ENCODE data around the gene YJEFN3.

The YJEFN3 gene

DNA sequence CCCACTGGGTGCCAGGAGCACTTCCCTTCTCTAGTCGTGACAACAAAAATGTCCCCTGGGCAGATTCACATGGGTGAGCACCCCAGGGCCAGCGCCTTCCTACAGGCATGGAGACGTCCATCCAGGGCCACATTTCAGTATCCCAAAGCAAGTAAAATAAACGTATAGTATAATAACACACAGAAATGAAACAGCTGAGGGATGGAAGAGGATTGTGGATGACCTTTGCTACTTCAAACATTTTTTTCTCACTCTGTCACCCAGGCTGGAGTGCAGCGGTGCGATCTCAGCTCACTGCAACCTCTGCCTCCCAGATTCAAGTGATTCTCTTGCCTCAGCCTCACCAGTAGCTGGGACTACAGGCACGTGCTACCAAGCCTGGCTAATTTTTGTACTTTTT, 37.6 kb downstream of the YJEFN3 start:
- TF ChIP-seq, protein P1, sequence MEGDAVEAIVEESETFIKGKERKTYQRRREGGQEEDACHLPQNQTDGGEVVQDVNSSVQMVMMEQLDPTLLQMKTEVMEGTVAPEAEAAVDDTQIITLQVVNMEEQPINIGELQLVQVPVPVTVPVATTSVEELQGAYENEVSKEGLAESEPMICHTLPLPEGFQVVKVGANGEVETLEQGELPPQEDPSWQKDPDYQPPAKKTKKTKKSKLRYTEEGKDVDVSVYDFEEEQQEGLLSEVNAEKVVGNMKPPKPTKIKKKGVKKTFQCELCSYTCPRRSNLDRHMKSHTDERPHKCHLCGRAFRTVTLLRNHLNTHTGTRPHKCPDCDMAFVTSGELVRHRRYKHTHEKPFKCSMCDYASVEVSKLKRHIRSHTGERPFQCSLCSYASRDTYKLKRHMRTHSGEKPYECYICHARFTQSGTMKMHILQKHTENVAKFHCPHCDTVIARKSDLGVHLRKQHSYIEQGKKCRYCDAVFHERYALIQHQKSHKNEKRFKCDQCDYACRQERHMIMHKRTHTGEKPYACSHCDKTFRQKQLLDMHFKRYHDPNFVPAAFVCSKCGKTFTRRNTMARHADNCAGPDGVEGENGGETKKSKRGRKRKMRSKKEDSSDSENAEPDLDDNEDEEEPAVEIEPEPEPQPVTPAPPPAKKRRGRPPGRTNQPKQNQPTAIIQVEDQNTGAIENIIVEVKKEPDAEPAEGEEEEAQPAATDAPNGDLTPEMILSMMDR (IDR thresholded peaks at IDR 0.05; ENCODE audit: low read depth, low read length), result no peak
- H3K4me3 ChIP-seq (replicated peaks in 1 of 2; ENCODE audit: low read depth in 2 of 2, low read length in 2 of 2), result no peak overlapping the region
- peak in 1 of 2 donors; percentile 35 for DNase-seq (ENCODE audit: low read depth in 2 of 2)

DNA sequence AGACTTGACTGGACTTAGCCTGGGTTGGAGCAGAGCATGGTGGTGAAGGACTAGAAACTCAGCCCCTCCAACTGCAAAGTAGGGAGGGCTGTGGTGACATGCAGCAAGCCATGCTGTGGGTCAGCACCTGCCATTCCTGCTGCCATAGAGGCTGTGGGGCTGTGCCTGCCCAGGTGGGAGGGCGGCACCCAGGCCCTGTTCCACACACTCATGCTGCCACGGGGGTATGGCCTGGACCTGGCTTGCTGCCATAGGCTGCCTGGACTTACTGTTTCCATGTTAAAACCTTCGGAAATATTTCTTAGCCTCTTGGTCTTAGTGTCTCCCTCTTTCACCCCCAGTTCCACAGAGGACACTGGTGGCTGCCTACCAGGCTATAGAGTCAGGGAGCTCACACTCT, 38.7 kb downstream of the YJEFN3 start:
- TF ChIP-seq, protein P1 (IDR thresholded peaks at IDR 0.05; ENCODE audit: low read depth, low read length), result no peak
- no peak overlapping the region for H3K4me3 ChIP-seq (replicated peaks in 1 of 2; ENCODE audit: low read depth in 2 of 2, low read length in 2 of 2)
- no peak for DNase-seq (ENCODE audit: low read depth in 2 of 2)

DNA sequence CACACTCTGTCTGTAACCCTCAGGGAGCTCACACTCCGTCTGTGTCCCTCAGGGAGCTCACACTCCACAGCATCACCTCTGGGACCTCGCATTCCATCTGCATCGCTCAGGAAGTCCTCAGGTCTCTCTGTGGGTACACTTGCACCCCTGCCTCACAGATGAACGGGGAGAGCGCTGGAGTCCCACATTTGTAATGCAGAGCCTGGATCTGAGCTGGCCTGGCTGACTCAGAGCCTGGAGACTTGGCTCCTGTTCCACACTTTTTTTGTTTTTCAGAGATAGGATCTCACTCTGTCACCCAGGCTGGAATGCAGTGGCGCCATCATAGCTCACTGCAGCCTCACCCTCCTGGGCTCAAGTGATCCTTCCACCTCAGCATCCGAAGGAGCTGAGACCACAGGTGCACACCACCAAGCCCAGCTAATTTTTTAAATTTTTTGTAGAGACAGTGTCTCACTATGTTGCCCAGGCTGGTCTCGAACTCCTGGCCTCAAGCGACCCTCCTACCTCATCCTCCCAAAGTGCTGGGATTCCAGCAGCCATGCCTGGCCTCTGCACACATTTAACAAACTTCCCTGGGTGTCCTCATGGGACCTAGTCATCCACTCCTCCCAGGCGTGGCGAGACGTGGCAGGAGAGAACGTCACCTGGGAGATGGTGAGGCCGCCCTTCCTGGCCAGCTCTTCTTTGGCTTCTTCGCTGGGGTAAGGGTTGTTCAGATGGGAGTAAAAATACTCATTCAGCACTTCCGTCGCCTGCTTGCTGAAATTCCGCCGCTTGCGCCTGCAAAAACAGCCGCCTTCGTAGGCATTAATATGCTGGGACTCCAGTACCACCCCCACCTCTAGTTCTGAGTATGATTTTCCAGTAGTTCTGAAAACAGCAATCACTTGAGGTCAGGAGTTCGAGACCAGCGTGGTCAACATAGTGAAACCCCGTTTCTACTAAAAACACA, 40.4 kb downstream of the YJEFN3 start:
- DNase-seq (ENCODE audit: low read depth in 2 of 2), result peak; percentile 15 to 63

DNA sequence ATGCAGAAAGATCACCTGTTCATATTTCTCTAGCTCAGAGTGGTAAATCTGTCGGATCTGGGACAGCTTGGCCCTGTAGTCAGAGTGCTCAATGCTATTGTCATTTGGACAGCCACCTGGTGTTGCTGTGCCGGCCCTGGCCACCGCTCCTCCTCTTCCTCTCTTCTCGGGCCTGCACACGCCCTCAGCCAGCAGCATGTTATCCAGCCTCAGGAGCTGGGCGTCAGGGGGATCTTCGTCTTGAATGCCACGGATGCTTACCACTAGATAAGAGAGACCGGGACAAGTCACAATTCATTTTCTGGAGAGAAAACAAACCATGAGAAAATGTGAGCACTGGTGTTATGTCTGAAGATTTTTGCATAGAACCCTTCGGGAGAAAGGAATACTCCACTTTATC, 41.9 kb downstream of the YJEFN3 start:
- TF ChIP-seq, protein P1 (IDR thresholded peaks at IDR 0.05; ENCODE audit: low read depth, low read length), result no peak
- no peak for DNase-seq (ENCODE audit: low read depth in 2 of 2)

More for the DNA sequence above, 40.4 kb downstream of the YJEFN3 start:
- no peak overlapping the region for H3K4me3 ChIP-seq (replicated peaks in 1 of 2; ENCODE audit: low read depth in 2 of 2, low read length in 2 of 2)
- TF ChIP-seq, protein P1 (IDR thresholded peaks at IDR 0.05; ENCODE audit: low read depth, low read length), result no peak

DNA sequence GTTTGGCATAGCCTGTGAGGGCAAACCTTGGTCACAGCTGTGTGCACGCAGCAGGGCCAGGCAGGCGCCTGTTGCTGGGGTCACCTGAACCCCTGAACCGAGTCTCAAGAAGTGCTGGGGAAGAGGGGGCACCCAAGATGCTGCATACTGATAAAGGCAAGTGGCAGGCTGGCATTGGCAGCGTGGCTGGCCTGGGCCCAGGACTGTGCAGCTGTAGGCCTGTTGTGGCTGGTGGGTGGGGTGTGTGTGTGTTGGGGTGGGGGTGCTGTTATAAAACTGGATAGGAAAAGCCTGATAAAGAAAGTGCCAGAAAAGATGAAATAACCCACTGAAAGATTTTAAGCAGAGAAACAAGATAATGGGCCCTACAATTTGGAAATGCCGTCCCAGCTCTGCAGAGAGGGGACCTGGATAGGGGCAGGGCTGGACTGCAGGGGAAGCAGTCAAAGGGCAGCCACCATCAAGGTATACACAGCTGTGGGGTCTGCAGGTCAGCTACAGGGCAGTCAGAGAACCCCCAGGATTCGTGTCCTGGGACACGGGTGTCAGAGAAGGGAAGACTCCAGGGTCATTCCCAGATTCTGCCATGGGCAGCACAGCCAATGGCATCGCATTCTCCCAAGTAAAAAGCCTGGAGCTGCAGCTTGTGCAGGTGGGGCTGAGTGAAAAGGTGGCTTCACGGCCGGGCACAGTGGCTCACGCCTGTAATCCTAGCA, 42.5 kb downstream of the YJEFN3 start:
- no peak for DNase-seq (ENCODE audit: low read depth in 2 of 2)
- H3K4me3 ChIP-seq (replicated peaks in 1 of 2; ENCODE audit: low read depth in 2 of 2, low read length in 2 of 2), result no peak overlapping the region
- TF ChIP-seq, protein P1 (IDR thresholded peaks at IDR 0.05; ENCODE audit: low read depth, low read length), result no peak

More for the DNA sequence above, 41.9 kb downstream of the YJEFN3 start:
- H3K4me3 ChIP-seq (replicated peaks in 1 of 2; ENCODE audit: low read depth in 2 of 2, low read length in 2 of 2), result no peak overlapping the region

DNA sequence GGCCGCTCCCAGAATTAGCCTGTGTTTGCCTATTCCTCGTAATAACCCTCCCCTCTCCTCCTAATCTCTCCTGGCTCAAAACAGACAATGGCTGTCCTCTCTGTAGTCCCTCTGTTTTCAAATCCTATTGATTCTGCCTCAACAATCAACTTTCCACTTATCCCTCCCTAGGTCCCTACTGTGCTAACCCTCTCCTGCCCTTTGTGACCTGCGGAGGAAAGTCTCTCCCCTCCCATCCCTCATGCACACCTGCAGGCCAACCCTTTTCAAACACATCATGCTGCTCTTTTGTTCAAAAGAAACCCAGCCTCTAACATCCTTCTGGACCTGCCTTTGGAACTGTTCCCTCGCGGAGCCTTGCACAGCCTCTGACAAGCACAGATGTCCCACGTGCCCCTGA, 46.7 kb downstream of the YJEFN3 start:
- TF ChIP-seq, protein P1 (IDR thresholded peaks at IDR 0.05; ENCODE audit: low read depth, low read length), result no peak
- DNase-seq (ENCODE audit: low read depth in 2 of 2), result no peak
- H3K4me3 ChIP-seq (replicated peaks in 1 of 2; ENCODE audit: low read depth in 2 of 2, low read length in 2 of 2), result no peak overlapping the region
